LNCAP (cell line): ENCODE results near the gene KCNK17.

Source experiments
- CTCF ChIP-seq: fragments of 450-650 bp; IDR thresholded peaks from 2 replicates; pipeline ENCODE4 v1.5.1; 2017; ENCODE audit warnings: mild to moderate bottlenecking

The KCNK17 gene

DNA sequence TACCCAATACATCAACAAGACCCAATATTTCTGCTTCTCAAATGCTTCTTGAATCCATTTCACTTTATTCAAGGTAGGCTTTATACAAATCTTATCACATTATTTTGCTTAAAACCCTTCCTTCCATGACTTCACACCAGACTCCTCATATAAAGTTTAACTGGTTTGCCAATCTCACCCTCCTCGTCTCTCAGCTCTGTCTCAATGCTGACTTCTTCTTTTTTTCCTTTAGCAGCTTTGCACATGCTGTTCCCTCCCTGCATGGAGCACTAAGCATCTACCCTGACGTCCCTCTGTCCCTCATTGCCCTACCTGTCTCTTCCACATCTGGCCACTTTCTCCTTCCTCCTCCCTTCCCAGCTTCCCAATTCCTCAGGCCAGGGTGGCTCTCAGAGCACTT lies 31.4 kb downstream of the KCNK17 start:
- TF ChIP-seq CTCF, result no peak

DNA sequence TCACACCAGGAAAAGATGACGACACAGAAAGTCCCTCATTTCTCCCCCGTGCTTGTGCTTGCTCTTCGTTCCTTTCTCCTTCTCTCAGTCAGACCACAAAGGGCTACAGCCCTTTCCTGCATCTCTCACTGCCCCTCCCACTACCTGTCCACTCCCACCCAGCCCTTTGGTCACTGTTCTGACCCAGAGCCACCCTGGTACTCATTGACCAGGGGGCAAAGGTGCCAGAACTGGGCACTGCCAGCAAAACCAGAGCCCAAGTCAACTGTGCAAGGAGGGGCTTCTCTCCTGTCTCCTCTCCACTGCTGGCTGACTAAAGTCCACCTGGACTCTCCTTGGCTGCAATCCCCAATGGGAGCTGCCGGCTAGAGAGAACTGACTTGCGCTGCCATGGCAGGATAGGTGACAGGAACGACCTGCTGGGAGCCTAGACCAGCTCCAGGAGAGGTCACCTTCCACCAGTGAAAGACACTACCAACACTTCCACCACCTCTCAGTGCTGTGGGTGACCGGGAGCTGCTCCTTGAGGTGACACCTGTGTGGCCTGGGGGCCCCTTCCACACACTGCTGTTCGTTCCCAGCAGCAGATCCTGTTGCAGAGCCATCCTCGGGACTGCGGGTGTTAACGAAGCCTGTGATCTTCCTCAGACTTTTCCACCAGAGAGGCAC lies 32.8 kb downstream of the KCNK17 start:
- no peak for TF ChIP-seq CTCF

- no peak for TF ChIP-seq CTCF
These were observed 33.9 kb downstream of the KCNK17 start for GRCh38 chr6:39280247-39280731.

DNA sequence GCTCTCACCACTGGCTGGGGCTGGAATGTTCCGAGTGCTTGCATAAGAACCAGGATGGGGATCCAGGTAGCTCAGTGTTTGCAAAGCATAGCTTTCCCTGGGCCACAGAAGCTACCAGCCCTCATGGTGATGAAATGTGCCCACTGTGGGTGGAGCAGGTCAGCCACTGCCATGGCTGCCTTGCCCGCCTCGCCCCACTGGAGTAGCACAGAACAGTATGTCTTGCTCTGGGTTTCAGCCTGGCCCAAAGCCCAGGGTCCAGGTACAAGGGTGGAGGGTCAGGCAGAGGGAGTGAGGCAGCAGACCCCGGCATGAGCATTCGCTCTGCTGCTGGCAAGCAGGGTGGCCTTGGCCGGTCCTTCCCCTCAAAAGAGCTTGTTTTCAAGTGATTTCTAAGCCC lies 34.7 kb downstream of the KCNK17 start:
- no peak for TF ChIP-seq CTCF

GRCh38 chr6:39276379-39276995 lies 37.7 kb downstream of the KCNK17 start:
- TF ChIP-seq CTCF, result no peak

DNA sequence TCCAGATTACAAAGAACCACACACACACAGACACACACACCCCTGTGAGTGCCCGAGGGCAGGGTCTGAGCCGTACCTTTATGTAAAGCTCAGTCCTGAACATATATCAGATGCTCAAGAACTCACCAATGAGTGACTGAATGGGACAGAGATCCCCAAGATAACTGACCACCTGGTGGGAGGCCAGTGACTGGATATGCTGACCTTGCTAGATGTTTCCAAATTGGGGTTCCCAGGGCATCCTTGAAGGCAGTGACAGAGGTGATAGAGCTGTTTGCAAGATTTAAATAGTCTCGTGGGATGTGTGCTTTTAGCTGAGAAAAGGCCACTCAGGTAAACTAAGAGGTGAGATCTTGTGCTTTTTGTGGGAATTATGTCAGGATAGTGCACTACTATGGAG lies 39.3 kb downstream of the KCNK17 start:
- TF ChIP-seq CTCF, result no peak

DNA sequence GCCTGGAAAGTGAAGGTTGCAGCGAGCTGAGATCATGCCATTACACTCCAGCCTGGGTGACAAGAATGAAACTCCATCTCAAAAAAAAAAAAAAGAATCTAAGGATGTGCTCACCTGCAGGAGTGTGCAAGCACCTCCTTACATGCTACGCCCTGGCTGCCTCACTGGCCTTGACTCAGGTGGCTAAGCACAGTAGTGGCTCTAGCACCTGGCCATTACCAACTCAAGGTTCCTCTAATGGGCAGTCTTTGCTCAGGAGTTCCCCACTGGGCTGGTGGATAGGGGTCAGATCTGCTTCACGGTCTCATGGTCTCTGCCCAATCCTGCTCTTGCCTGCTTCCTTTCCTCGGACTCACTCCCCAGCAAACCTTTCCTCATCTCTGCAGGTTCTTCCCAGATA lies 39.7 kb downstream of the KCNK17 start:
- TF ChIP-seq CTCF, result no peak
